Measurements from ENCODE around the gene NOL9. TPM values are rescaled to one million over a fixed set of nuclear protein-coding genes. Genes with fewer than 3 reads are reported as not detected.

Gene NOL9
- total and polyA plus RNA-seq, 2 of the 13 experiments (the other 11 are each of a cell fraction or from before 2014, with no cell fraction given), result 18.0 to 24.7 TPM

GRCh38 chr1:6599141-6599975, 45.0 kb upstream of the NOL9 start (continued):
- peak; percentile 79 for TF ChIP-seq ZBTB38 (CRISPR knock-in tag; IDR thresholded peaks at IDR 0.05)
- no peak for TF ChIP-seq NFE2 (CRISPR knock-in tag; IDR thresholded peaks at IDR 0.05)
- no peak for TF ChIP-seq ZNF775 (CRISPR knock-in tag; IDR thresholded peaks at IDR 0.05; ENCODE audit: borderline replicate concordance)
- TF ChIP-seq ZNF142 (CRISPR knock-in tag; IDR thresholded peaks at IDR 0.05), result no peak
- no peak for TF ChIP-seq ZNF350 (CRISPR knock-in tag; IDR thresholded peaks at IDR 0.05; ENCODE audit: borderline replicate concordance, low read depth)
- peak; percentile 28 for TF ChIP-seq ZNF687 (CRISPR knock-in tag; IDR thresholded peaks at IDR 0.05)
- no peak for TF ChIP-seq SETDB1 (CRISPR knock-in tag; IDR thresholded peaks at IDR 0.05; ENCODE audit: borderline replicate concordance)
- TF ChIP-seq ZNF768 (CRISPR knock-in tag; IDR thresholded peaks at IDR 0.05), result no peak
- TF ChIP-seq AGO2 (optimal IDR thresholded peaks at IDR 0.05; ENCODE audit: low read depth, low read length), result peak; percentile 85
- peak in 1 of 2 experiments; percentile 34; a peak in 1 of 4 replicates for TF ChIP-seq POLR2A (IDR thresholded peaks at IDR 0.05; ENCODE audit: insufficient read depth in 1 of 2, low read depth in 2 of 2, low read length in 2 of 2)
- TF ChIP-seq RBFOX2 (IDR thresholded peaks at IDR 0.05; ENCODE audit: low read depth, low read length), result peak; percentile 62; the same call in 1 of the 2 replicates
- no peak for TF ChIP-seq ZNF703 (CRISPR knock-in tag; IDR thresholded peaks at IDR 0.05; ENCODE audit: borderline replicate concordance)
- peak; percentile 73; the same call in 1 of the 2 replicates for TF ChIP-seq ZBTB33 (CRISPR knock-in tag; IDR thresholded peaks at IDR 0.05)
- TF ChIP-seq POGZ (CRISPR knock-in tag; IDR thresholded peaks at IDR 0.05), result no peak
